HG03045 (cell line): ENCODE results near the gene NEK7.
A peak's percentile ranks its signal among the peaks of the same experiment; 100 is the strongest.
"Not testable (repeated sequence)": the region's sequence is repeated elsewhere in the genome, so short reads cannot be mapped to it uniquely, and the experiment has no call there.

Experiments
- ATAC-seq: cut with Tn5 transposase; IDR thresholded peaks from one replicate; pipeline ENCODE4 v1.9.1; 2021; ENCODE audit warnings: mild to moderate bottlenecking, moderate library complexity; ENCODE audit not compliant: unreplicated experiment

NEK7 gene

GRCh38 chr1:198156745-198157240 lies at the start of gene NEK7:
Gene NEK7 (plus strand): TSS chr1:198156998. CDS start chr1:198232581, 75,583 bp downstream.
- peak; percentile 57 for ATAC-seq

- no peak for ATAC-seq
These were observed 49.7 kb upstream of the NEK7 start for GRCh38 chr1:198107091-198107501.

GRCh38 chr1:198108636-198109370 lies 48.0 kb upstream of the NEK7 start:
- ATAC-seq: no peak

- no peak for ATAC-seq
These were observed 47.5 kb upstream of the NEK7 start for GRCh38 chr1:198109371-198109715.

- no peak for ATAC-seq
These were observed 43.5 kb upstream of the NEK7 start for GRCh38 chr1:198113342-198113750.

- ATAC-seq: no peak
These were observed 40.7 kb upstream of the NEK7 start for GRCh38 chr1:198116069-198116468.

- ATAC-seq: no peak
These were observed 40.3 kb upstream of the NEK7 start for GRCh38 chr1:198116469-198116868.

GRCh38 chr1:198117267-198117666 lies 39.5 kb upstream of the NEK7 start:
- no peak for ATAC-seq

- ATAC-seq: no peak
These were observed 38.7 kb upstream of the NEK7 start for GRCh38 chr1:198118134-198118533.

- no peak for ATAC-seq
These were observed 36.9 kb upstream of the NEK7 start for GRCh38 chr1:198119906-198120305.

- ATAC-seq: no peak
These were observed 35.6 kb upstream of the NEK7 start for GRCh38 chr1:198121056-198121826.

GRCh38 chr1:198122693-198123092 lies 34.1 kb upstream of the NEK7 start:
- ATAC-seq: no peak

GRCh38 chr1:198123133-198123532 lies 33.7 kb upstream of the NEK7 start:
- no peak for ATAC-seq

GRCh38 chr1:198124673-198125072 lies 32.1 kb upstream of the NEK7 start:
- no peak for ATAC-seq

- ATAC-seq: no peak
These were observed 30.6 kb upstream of the NEK7 start for GRCh38 chr1:198125995-198126735.

- no peak for ATAC-seq
These were observed 28.3 kb upstream of the NEK7 start for GRCh38 chr1:198128533-198128932.

GRCh38 chr1:198130053-198130452 lies 26.7 kb upstream of the NEK7 start:
- not testable (repeated sequence) for ATAC-seq

GRCh38 chr1:198132060-198132781 lies 24.6 kb upstream of the NEK7 start:
- ATAC-seq: peak; percentile 80

- ATAC-seq: no peak
These were observed 22.5 kb upstream of the NEK7 start for GRCh38 chr1:198134252-198134651.

- ATAC-seq: no peak
These were observed 21.4 kb upstream of the NEK7 start for GRCh38 chr1:198135366-198135765.
